Activated CD8-positive, alpha-beta memory T cell treated with anti-CD3 and anti-CD28 coated beads for 1 hour (primary cell): ENCODE data around the gene BAX.

ENCODE experiments used
- DNase-seq, 2 donors: peaks; one replicate each; pipeline ENCODE4 v3.0.0-alpha.2; 2020; ENCODE audit warnings: low read depth in 1 of 2; ENCODE audit errors: extremely low read depth in 1 of 2

The BAX gene

DNA sequence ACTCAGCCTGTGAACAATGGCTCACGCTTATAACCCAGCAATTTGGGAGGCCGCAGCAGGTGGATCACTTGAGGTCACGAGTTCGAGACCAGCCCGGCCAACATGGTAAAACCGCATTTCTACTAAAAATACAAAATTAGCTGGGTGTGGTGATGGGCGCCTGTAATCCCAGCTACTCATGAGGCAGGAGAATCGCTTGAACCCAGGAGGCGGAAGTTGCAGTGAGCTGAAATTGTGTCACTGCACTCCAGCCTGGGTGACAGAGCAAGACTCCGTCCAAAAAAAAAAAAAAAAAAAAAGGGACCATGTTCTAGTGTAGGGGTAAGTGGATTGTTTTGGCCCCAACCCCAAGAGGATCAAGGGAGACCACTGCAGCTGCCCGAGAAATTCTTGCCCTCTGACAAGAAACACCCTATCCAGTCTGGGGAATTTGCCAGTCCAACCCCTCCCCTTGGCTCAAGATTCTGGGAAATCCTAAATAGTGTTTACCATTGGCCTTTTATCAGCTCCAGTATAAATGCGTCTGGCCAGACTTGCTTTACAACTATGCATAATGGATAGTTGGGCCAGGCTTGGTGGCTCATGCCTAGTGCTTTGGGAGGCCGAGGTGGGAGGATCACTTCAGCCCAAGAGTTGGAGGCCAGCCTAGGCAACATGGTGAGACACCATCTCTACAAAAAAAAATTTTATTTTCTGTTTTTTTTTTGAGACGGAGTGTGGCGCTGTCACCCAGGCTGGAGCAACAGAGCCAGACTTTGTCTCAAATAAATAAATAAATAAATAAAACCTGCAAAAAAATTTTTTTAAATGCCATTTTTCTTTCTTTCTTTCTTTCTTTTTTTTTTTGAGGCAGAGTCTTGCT, 26.3 kb upstream of the BAX start:
- DNase-seq, result no peak

DNA sequence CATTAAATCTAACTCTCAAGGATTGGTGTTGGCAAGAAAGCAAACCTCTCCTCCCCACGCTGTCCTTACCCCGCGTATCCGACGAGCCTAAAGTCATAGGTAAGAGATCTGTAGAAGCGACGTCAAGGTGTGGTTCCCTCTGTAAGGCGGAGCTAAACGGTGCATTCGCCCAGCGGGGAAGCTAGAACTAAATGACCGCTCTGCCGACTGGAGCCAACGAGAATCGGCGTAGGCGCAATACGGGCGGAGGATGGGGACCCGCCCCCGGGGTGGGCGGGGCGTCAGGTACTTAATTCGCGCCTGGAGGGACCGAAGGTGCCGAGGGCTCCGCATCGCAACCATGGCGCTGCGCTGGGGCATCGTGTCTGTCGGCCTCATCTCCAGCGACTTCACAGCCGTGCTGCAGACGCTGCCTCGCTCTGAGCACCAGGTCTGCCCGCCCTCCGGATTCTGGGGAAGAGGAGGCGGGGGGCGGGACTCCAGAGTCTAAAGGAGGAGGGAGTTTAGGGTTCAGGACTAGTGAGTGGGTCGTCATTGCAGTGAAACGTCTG, 21.2 kb upstream of the BAX start, which contains the start of gene DHDH:
DHDH (plus strand) TSS at position 318 of the 551 bp plus-strand sequence; CDS start at position 341, 23 bp downstream.
- peak; percentile 58 to 75 for DNase-seq

DNA sequence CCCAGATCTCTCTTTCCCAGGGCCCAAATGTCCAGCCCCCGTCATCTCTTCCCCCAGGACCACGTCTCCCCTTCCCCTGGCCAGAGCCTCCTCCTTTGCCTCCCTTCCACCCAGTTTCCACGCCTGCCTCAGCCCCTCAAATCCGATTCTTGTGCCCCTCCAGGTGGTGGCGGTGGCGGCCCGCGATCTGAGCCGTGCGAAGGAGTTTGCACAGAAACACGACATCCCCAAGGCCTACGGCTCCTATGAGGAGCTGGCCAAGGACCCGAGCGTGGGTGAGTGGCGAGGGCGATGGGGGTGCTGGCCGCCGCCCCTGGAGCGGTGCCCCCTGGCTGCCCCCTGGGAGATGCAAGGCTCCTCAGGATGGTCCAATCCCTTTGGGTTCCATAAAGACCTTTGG, 19.8 kb upstream of the BAX start:
- no peak for DNase-seq

DNA sequence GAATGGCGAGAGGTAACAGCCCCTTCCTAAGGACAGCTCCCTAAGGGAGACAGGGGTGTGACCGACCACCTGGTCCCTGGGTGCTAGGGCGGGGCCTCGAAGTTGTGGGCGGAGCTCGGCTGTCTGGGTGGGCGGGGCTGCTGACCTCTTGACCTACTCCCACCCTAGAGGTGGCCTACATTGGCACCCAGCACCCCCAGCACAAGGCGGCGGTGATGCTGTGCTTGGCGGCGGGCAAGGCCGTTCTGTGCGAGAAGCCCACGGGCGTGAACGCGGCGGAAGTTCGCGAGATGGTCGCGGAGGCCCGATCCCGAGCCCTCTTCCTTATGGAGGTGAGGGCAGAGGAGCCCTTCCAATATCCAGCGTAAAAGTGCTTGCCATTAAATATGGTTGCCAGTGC, 18.8 kb upstream of the BAX start:
- DNase-seq, result no peak

DNA sequence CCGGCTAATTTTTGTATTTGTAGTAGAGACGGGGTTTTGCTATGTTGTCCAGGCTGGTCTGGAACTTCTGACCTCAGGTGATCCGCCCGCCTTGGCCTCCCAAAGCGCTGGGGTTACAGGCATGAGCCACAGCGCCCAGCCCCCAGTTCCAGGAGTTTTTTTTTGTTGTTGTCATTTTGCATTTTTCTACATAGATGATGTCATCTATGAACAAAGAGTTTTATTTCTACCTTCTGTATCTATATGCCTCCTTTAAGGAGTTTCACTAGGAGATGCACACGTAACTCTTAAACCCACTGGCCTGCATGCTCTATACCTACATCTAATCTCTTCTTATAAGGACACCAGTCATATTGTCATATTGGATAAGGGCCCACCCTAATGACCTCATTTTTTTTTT, 16.4 kb upstream of the BAX start:
- DNase-seq, result no peak

DNA sequence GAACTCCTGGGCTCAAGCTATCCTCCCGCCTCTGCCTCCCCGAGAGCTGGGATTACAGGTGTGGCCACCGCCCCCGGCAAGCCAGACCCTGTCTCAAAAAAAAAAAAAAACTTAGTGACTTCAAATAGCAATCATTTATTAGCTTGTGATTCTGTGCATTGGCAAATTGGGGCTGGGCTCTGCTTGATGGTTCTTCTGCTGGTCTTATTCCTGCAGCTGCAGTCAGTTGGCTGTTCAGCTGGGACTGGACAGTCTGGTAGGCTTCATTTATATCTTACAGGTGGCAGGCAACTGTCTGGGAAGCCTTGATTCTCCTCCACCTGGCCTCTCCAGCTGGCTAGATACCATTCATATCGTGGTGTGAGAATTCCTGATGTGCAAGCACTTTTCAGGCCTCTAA, 13.8 kb upstream of the BAX start:
- DNase-seq, result no peak

DNA sequence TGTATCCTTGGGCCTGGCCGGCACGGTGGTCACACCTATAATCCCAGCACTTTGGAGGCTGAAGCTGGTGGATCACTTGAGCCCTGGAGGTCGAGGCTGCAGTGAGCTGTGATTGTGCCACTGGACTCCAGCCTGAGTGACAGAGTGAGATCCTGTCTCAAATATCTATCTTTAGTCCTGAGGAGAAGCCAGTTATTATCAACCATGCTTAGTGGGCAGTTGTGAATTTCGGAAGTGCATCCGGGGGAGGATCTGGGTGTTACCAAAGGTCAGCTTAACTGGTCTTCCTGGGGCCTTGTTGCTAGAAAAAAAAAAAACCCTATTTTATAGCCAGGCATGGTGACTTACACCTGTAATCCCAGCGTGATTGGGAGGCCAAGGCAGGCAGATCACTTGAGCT, 11.6 kb upstream of the BAX start:
- DNase-seq, result no peak

DNA sequence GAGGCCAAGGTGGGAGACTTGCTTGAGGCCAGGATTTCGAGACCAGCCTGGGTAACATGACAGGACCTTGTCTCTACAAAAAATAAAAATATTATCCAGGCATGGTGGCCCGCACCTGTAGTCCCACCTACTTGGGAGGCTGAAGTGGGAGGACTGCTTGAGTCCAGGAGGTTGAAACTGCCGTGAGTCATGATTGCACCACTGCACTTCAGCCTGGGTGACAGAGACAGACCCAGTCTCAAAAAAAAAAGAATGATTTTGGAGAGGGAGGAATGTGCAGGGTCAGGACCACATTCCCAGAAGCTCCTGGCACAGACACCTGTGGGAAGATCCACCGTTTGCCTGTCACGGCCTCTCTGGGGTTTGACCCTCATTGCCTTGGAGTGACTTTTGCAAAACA, 9.3 kb upstream of the BAX start:
- no peak for DNase-seq

DNA sequence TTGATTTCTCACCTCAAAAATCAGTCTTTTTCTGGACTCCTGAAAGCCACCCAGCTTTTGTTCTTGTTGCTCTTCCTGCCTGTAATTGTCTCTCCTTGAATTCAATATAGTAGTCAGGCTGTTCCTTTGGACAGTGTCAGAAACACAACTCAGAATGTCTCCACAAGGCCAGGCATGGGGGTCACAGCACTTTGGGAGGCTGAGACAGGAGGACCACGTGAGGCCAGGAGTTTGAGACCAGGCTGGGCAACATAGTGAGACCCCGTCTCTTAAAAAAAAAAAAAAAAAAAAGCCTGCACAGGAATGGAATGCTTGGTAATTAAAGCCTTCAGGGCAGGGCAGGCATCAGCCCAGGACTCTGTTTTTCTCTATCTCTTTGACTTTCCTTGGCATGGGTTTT, 8.9 kb upstream of the BAX start:
- DNase-seq, result no peak

DNA sequence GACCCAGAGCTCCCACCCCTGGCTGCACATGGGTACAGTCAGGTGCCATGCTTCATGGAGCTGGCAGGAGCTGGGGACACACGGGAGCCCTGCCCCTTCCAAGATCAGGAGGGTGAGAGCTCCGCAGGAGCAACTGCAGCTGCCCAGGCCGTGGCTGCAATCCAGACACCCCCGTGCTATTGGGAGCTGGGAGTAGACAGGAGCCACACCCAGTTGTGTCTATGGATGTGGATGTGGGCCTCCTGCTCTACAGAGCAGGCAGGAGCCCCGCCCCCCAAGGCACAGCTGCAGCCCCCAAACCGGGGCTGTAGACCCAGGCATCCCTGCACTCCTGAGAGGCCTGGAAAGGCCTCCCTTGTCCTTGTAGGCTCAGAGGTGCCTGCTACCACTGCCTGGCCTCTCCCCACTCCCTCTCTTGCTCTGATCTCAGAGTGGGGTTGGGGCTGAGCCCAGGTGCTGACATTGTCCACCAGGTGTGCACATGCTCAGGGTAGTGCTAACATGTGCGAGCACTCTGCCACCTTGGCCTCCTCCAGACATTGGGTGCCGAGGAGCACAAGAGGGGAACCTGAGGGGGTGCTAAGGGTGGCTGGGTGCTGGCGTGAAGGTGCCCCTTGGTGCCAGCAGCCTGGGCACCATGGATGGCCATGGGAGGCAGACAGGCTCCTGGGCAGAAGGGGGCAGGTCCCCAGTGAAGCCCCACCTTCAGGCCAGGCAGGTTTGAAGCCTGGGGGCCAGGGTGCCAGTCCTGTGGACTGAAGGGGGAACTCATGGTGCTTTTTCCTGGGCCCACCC, 8.0 kb upstream of the BAX start:
- no peak for DNase-seq

DNA sequence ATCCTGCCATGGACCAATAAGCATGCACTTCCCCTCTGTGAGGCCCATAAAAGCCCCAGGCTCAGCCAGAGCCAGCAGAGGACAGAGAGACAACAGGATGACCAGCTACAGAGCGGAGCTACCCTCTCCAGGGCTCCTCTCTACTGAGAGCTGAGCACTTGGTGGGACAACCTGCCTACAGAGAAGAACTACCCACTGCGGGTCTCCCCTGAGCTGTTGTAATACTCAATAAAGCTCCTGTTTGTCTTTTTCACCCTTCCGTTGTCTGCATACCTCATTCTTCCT, 7.5 kb upstream of the BAX start:
- DNase-seq, result no peak

DNA sequence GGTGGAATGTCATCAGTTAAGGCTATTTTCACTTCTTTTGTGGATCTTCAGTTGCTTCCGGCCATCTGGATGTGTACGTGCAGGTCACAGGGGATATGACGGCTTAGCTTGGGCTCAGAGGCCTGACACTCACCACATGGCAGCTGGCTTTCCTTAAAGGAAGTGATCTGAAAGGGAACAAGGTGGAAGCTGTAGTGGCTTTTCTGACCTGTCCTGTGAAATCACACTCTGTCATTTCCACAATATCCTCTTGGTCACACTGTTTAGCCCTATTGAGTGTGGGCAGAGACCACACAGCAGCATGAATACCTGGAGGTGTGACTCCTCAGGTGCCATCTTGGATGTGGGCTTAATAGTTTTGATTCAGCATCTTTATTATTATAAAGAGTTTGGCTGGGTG, 4.5 kb upstream of the BAX start:
- no peak for DNase-seq

DNA sequence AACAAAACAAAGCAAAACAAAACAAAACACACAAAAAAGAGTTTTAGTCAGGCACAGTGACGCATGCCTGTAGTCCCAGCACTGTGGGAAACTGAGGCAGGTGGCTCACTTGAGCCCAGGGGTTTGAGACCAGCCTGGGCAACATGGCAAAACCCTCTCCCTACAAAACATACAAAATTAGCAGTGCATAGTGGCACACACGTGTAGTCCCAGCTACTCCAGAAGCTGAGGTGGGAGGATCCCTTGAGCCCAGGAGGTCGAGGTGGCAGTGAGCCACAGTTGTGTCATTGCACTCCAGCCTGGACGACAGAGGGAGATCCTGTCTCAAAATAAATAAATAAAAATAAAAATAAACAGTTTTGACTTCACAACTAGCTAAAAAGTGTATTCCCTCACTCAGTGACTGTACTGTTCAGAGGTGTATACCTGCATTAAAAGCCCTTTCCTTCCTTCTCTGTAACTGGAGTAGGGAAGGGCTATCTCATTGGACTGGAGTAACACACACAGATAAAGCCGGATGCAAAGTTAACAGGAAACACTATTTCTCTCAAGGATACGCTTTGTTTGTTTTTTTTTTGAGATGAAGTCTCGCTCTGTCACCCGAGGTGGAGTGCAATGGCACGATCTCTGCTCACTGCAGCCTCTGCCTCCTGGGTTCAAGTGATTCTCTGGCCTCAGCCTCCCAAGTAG, 3.7 kb upstream of the BAX start:
- no peak for DNase-seq

DNA sequence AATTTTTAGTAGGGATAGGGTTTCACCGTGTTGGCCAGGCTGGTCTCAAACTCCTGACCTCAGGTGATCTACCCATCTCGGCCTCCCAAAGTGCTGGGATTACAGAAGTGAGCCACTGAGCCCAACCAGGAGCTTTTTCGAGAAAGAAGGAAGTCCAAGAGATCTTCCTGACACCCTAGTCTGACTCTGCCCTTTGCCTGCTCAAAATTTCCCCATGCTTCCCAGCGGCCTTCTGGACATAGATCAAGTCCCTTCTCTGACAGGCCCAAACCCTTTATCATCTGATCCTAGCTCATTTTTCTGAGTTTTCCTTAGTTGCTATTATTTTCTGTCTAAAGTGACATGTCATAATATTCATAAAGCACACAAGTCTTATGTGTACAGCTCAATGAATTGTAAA, 1.5 kb upstream of the BAX start:
- no peak for DNase-seq

DNA sequence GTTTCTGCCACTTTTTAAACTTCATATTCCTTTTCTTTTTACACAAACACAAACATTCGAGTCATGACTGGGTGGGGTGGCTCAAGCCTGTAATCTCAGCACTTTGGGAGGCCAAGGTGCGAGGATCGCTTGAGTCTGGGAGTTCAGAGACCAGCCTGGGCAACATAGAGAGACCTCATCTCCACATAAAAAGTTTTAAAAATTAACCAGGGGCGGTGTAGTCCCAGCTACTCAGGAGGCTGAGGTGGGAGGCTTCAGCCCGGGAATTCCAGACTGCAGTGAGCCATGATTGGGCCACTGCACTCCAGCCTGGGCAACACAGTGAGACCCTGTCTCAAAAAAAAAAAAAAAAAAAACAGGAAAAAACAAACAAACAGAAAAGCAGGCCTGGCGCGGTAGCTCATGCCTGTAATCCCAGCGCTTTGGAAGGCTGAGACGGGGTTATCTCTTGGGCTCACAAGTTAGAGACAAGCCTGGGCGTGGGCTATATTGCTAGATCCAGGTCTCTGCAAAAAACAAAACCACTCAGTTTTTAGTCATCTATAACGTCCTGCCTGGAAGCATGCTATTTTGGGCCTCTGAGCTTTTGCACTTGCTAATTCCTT, 583 bp upstream of the BAX start:
- no peak for DNase-seq

DNA sequence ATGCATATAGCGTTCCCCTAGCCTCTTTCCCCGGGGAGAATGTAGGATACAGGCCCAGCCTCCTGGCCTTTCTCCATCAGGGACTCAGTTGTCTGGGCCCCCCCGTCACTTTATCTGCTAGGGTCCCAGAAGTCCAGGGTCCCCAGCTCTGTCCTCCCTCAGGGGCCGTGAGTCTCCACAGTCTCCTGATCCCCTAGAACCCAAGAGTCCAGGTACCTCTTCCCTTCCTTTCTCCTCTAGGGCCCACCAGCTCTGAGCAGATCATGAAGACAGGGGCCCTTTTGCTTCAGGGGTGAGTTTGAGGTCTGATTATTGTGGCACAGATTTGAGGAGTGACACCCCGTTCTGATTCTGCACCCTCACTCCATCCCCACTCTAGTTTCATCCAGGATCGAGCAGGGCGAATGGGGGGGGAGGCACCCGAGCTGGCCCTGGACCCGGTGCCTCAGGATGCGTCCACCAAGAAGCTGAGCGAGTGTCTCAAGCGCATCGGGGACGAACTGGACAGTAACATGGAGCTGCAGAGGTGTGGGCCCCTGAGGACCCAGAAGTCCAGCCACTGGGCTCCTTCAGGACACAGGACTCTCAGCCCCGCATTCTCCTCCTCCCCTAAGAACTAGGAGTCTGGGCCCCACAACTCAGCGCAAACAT, 758 bp downstream of the BAX start:
- no peak for DNase-seq

DNA sequence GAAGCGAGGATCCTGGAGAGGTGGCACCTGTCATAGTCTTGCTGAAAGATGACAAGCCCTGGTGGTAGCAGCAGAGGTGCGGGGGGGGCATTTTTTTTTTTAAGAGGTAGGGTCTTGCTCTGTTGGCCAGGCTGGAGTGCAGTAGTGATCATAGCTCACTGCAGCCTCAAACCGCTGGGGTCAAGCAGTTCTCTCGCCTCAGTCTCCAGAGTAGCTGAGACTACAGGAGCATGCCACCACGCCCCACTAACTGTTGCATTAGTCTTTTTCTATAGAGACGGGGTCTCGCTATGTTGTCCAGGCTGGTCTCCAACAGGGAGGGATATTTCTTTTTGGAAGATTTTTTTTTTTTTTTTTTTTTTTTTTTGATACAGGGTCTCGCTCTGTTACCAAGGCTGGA, 3.3 kb downstream of the BAX start:
- no peak for DNase-seq

DNA sequence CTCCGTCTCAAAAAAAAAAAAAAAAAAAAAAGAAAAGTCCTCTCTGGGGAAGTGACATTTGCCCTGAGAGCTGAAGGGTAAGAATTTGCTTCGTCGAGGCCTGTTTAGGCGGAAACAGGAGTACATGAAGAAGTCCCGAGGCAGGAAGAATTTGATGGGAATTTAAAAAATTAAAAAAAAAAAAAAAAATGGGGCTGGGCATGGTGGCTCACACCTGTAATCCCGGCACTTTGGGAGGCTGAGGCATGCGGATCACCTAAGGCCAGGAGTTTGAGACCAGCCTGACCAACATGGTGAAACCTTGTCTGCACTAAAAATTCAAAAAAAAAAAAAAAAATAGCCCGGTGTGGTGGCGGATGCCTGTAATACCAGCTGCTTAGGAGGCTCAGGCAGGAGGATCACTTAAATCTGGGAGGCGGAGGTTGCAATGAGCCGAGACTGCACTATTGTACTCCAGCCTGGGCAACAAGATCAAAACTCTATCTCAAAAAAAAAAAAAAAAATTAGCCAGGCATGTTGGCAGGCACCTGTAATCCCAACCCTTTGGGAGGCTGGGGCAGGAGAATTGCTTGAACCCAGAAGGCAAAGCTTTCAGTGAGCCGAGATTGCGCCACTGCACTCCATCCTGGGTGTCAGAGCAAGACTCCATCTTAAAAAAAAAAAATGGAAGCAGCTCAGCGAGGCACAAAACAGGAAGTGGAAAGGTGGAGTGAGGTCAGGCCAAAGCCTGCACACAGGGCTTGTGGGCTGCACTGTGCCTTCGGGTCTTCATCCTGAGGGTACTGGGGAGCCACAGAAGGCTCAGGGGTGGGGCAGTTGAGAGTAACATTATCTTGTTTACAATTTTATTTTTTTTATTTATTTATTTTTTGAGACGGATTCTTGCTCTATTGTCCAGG, 4.9 kb downstream of the BAX start:
- no peak for DNase-seq

DNA sequence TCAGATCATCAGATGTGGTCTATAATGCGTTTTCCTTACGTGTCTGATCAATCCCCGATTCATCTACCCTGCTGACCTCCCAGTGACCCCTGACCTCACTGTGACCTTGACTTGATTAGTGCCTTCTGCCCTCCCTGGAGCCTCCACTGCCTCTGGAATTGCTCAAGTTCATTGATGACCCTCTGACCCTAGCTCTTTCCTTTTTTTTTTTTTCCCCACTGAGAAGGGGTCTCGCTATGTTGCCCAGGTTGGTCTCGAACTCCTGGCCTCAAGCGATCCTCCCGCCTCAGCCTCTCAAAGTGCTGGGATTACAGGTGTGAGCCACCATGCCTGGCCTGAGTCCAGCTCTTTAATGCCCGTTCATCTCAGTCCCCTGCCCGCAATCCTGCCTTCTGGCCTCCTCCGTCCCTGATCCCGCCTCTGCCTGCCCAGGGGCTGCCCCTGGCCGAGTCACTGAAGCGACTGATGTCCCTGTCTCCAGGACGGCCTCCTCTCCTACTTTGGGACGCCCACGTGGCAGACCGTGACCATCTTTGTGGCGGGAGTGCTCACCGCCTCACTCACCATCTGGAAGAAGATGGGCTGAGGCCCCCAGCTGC, 6.5 kb downstream of the BAX start:
- DNase-seq, result no peak
